Measurements from ENCODE around the gene SH2D6.
A peak's percentile ranks its signal among the peaks of the same experiment; 100 is the strongest.
"Not testable (repeated sequence)": the region's sequence is repeated elsewhere in the genome, so short reads cannot be mapped to it uniquely, and the experiment has no call there.

The SH2D6 gene
- total RNA-seq, result 0.04 to 0.15 reads per million in 2 donors

GRCh38 chr2:85418132-85419008, at the start of gene SH2D6:
TSS of gene SH2D6 (plus strand) at chr2:85418714. CDS start at chr2:85429466, 10,752 bp downstream.
- peak; percentile 66 for DNase-seq

- no peak for DNase-seq
Observed at GRCh38 chr2:85368921-85369320, 49.6 kb upstream of the SH2D6 start.

- no peak for DNase-seq
Observed at GRCh38 chr2:85369500-85369899, 49.0 kb upstream of the SH2D6 start.

DNA sequence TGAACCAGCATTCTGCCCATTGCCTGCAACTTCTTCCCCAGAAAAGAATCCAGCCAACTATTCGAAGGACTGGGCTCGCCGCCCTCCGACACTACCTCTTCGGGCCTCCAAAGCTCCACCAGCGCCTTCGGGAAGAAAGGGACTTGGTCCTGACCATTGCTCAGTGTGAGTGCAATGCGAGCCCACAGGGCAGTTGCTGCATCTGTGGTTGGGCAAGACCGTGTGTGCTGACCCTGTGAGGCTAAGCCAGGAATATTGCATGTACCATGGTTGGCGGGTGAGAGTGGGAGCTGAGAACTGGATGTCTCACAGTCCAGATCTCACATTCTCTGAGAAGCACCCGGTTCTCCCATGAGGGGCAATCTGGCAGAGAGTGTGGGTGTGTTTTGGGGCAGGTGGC, 47.5 kb upstream of the SH2D6 start:
- DNase-seq, result no peak

GRCh38 chr2:85376291-85377065, 42.0 kb upstream of the SH2D6 start:
- no peak for DNase-seq

GRCh38 chr2:85377083-85377482, 41.4 kb upstream of the SH2D6 start:
- DNase-seq, result no peak

GRCh38 chr2:85378257-85378656, 40.3 kb upstream of the SH2D6 start:
- no peak for DNase-seq

GRCh38 chr2:85380048-85380447, 38.5 kb upstream of the SH2D6 start:
- DNase-seq, result no peak

DNA sequence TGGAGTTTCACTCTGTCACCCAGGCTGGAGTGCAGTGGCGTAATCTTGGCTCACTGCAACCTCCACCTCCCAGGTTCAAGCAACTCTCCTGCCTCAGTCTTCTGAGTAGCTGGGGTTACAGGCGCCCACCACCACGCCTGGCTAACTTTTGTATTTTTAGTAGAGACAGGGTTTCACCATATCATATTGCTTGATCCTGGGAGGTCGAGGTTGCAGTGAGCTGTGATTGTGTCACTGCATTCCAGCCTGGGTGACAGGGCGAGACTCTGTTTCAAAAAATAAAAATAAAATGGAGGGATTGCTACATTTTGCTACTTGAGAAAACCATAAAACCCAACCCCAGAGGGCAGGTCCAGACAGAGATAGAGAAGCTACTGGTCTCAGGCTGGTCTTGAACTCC, 35.4 kb upstream of the SH2D6 start:
- DNase-seq, result not testable (repeated sequence)

- no peak for DNase-seq
Observed at GRCh38 chr2:85383850-85384249, 34.7 kb upstream of the SH2D6 start.

DNA sequence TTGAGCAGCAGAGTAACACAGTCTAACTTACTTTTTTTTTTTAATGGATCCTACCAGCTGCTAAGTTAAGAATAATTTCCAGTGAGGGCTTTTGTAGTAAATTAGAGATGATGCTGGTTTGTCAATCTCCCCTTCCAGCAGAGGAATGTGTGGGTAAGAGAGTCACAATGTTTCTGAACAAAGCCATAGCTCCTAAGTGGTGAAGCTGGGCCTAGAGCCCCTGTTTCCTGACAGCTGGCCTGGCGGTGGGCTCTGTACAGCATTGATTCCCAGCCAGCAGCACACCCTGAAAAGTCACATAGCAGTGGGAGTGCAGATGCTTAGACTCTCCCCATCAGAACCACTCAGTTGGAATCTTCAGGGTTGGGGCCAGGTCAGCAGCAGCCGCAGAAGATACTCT, 32.8 kb upstream of the SH2D6 start:
- DNase-seq, result no peak

DNA sequence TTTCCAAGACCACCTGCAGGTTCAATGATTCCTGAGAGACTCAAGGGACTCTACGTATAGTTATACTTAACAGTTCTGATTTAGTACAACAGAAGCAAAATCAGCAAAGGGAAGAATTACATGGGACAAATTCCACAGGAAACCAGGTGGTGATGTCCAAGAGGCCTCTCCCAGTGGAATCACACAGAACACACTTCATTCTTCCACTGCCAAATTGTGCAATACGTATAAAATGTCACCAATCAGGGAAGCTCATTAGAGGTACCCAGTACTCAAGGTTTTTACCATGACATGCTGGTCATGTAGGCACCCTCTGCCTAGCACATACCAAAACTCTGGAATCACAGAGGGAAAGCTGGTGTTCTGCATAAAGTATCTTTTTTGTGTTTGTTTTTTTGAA, 30.8 kb upstream of the SH2D6 start:
- no peak for DNase-seq

- no peak for DNase-seq
Observed at GRCh38 chr2:85388878-85389538, 29.5 kb upstream of the SH2D6 start.

DNA sequence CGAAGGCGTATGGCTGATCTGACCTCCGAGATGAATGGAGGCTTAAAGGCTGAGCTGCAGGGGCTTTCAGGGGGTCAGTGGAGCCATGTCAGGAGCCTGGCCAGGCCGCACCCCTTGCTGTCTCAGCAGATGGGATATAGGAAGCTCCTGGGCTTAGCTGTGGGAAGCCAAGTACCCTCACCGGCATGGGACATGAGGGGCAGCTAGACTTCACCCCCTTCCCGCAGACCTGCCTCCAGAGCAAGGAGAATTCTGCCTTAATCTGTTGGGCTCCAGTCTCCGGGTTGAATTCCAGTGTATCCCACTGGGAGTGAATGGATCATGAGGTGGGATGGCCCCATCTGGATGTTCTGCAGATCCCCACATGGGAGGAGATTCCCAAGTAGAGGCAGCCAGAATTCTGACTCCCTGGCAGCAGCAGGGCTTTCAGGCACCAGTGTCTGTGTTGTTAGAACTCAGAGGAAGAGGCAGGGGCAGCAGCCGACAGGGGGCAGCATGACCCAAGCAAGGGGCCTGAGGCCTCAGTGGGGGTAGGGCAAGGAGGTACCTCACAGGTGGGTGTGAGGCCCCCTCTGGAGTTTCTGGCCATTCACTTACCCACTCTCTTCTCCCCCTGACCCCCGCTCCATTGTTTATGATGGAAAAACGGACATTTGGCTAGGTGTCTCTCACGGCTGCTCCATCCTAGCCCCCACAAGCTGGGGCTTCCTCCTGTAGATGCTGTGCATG, 27.4 kb upstream of the SH2D6 start:
- peak; percentile 30 for DNase-seq

DNA sequence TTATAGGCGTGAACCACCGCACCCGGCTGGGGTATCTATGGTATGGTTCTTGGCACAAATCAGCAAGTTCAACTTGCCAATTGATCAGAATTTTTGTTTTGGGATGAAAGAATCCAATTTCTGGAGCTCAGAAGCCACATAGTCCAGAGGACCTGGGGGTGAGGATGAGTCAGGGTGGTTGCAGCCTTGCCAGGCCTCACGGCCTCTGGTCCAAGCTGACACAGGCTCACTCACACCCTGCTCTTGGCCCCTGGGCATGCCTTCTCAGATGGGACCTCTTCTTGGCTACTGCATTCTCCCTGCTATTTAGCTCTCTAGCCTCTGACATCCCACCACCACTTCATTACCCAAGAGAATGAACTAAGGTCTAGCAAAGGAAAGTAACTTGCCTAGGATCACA, 24.7 kb upstream of the SH2D6 start:
- DNase-seq, result no peak

DNA sequence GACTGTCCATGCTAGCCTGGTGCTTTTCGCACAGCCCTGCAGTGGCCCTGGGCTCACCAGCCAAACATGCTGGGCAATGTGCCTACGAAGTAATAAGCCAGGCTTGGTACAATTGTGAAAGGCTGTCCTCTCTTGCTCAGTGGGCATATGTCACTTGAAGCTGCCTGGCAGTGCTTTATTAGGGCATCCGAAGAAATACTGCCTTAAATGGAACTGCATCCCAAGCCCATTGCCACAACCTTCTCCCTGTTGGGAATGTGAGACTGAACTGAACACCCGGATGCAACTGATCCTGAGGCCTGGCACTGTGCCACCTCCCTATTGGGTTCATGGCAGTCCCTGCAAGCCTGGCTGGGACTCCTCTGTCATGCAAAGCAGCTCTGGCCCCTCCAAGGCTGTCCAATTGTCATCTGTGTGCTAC, 24.2 kb upstream of the SH2D6 start:
- DNase-seq, result no peak

DNA sequence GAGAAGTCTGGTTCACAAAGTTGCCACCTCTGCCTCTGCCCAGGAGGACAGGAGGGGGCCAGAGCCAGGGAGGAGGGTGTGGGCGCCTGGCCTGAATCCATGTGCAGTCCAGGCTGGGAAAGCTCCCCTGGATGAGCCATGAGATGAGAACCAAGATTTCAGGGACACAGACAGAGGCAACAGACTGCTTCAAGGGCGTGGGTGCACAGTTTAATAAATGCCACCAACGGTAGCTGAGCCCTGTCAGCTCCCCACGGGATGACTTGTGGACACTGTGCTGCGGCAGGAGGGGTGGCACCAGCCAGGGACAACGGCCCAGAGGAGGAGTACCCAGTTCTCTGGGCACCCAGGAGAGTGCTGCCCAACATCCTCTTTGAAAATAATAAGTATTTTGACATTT, 23.5 kb upstream of the SH2D6 start:
- DNase-seq, result no peak

DNA sequence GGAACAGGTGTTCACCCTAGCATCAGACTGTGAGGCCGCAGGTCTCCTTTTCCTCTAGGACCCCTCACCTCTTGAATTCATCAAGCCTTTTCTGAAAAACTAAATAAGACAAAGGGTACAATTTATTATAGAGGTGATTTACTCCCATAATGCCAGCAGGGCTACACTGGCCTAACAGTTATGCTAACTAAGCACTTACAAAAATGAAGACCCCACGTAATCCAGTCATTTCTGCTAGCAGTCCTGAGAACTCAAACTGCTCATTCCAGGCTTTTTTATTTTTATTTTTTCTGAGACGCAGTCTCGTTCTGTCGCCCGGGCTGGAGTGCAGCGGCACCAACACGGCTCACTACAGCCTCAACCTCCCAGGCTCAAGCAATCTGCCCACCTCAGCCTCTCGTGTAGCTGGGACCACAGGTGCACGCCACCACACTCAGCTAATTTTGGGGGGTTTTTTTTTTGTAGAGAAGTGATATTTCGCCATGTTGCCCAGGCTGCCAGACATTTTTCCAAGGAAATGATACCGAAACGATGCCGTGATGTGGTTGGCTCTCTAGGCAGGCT, 22.5 kb upstream of the SH2D6 start:
- DNase-seq, result no peak

DNA sequence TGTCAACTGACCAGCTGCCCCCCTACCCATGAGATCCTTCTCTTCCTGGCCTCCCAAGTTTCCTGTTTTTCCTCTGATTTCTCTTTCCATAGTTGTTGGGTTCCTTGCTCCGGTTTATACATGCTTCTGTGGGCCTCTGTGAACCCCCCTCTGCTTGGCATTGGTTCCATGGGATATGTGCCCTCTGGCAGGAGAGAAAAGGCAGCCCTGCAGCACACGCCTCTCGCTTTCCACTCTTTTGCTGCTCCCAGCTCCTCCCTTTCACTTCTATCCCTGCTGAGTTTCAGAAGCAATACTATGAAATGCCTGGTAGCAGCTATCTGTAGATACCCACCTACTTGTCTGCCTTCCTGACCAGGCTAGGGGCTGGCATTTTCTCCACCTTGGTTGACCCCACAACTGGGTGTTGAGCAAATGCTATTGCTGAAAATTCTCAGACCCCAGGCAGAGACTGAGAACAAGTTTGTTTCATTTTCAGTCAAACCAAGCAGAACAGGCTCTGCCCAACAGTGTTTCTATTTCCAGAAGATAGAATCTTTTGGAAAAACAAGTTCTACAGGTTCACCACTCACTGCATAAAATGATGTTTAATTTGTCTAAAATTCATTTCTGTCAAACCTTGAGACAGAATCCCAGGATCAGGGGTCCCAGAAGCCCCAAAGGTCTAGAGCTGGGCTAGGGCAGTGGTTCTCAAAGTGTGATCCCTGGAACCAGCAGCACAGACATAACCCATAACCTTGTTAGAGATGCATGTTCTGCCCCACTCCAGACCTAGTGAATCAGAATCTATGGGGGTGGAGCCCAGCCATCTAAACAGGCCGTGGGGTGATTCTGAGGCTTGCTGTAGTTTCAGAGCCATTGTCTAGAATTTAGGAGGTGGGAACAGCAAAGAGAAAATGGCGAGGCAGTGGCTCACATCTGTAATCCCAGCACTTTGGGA, 21.7 kb upstream of the SH2D6 start:
- no peak for DNase-seq

DNA sequence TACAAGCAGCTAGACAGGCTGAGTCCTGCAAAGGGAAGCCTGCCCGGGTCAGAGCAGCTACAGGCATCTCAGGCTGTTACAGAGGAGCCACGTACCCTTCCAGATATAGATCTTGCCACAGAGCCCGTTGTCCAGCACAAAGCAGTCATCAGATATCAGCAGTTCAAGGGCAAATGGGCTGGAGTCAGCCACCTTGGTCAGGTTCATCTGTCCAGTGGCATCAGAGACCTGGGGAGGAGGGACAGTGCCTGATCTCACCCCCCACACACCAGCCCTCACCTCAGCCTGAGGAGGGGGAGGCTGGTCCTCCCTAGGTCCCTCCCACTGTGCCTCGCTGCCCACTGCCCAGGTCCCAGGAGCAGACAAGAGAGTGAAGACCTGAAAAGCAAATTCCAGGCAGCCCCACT, 20.6 kb upstream of the SH2D6 start:
- no peak for DNase-seq
